ENCODE measurements around the gene AKTIP.
"Not testable (repeated sequence)": the region's sequence is repeated elsewhere in the genome, so short reads cannot be mapped to it uniquely, and the experiment has no call there.

Gene AKTIP

GRCh38 chr16:53523126-53523804 lies 20.3 kb upstream of the AKTIP start:
- no peak overlapping the region for H3K27ac ChIP-seq
- TF ChIP-seq, protein P1, sequence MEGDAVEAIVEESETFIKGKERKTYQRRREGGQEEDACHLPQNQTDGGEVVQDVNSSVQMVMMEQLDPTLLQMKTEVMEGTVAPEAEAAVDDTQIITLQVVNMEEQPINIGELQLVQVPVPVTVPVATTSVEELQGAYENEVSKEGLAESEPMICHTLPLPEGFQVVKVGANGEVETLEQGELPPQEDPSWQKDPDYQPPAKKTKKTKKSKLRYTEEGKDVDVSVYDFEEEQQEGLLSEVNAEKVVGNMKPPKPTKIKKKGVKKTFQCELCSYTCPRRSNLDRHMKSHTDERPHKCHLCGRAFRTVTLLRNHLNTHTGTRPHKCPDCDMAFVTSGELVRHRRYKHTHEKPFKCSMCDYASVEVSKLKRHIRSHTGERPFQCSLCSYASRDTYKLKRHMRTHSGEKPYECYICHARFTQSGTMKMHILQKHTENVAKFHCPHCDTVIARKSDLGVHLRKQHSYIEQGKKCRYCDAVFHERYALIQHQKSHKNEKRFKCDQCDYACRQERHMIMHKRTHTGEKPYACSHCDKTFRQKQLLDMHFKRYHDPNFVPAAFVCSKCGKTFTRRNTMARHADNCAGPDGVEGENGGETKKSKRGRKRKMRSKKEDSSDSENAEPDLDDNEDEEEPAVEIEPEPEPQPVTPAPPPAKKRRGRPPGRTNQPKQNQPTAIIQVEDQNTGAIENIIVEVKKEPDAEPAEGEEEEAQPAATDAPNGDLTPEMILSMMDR (IDR thresholded peaks at IDR 0.05): no peak
- no peak for TF ChIP-seq ZFX (IDR thresholded peaks at IDR 0.05; ENCODE audit: borderline replicate concordance)

DNA sequence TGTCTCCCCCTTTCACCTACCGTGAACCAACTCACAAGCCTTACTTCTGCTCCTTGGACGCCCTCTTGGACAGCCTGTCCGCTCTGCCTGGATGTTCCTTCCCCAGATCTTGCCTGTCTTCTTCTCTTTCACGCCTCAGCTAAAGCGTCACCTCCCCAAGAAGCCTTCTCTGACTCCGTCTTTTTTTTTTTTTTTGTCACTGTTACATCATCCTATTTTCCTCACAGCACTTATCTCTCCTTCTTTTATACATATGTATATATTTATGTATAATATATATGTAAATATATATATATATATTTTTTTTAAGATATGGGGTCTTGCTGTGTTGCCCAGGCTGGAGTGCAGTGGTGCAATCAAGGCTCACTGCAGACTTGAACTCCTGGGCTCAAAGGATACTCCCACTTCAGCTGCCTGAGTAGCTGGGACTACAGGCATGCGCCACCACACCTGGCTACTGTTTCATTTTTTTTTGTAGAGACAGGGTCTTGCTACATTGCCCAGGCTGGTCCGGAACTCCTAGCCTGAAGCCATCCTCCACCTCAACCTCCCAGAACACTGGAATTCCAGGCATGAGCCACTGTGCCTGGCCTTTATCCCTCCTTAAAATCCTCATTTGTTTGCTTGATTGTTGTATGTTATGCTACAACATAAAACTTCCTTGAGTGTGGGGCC lies 16.5 kb upstream of the AKTIP start:
- no peak overlapping the region for H3K27ac ChIP-seq
- TF ChIP-seq, protein P1 (IDR thresholded peaks at IDR 0.05): no peak
- no peak for TF ChIP-seq ZFX (IDR thresholded peaks at IDR 0.05; ENCODE audit: borderline replicate concordance)

- TF ChIP-seq, protein P1 (IDR thresholded peaks at IDR 0.05): no peak
- no peak overlapping the region for H3K27ac ChIP-seq
These were observed 15.8 kb upstream of the AKTIP start for GRCh38 chr16:53518550-53519416.

GRCh38 chr16:53517851-53518250 lies 14.8 kb upstream of the AKTIP start:
- TF ChIP-seq, protein P1 (IDR thresholded peaks at IDR 0.05): no peak
- no peak for TF ChIP-seq ZFX (IDR thresholded peaks at IDR 0.05; ENCODE audit: borderline replicate concordance)
- H3K27ac ChIP-seq: no peak overlapping the region

GRCh38 chr16:53515811-53516210 lies 12.8 kb upstream of the AKTIP start:
- no peak overlapping the region for H3K27ac ChIP-seq
- TF ChIP-seq, protein P1 (IDR thresholded peaks at IDR 0.05): no peak
- TF ChIP-seq ZFX (IDR thresholded peaks at IDR 0.05; ENCODE audit: borderline replicate concordance): no peak

DNA sequence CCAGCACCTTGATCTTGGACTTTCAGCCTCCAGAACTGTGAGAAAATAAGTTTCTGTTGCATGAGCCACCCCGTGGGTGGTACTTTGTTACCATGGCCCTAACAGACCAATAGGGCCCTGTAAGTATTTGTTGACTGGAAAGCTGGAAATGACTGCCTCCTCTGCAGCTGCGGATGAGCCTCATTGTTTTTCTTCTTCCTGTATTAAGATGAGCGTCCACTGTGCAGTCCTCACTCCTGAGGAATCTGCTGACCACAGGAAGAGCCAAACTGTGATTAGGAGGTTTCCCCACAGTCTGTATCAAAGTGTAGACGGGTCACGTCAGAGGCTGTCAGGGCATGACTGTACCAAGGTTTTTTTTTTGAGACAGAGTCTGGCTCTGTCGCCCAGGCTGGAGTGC lies 12.2 kb upstream of the AKTIP start:
- H3K27ac ChIP-seq: no peak overlapping the region

DNA sequence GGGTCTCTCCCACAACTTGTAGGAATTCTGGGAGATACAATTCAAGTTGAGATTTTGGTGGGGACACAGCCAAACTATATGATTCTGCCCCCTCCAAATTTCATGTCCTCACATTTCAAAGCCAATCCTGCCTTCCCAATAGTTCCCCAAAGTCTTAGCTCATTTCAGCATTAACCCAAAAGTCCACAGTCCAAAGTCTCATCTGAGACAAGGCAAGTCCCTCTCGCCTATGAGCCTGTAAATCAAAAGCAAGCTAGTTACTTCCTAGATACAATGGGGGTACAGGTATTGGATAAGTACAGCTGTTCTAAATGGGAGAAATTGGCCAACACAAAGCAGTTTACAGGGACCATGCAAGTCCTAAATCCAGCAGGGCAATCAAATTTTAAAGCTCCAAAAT lies 9.8 kb upstream of the AKTIP start:
- not testable (repeated sequence) for H3K27ac ChIP-seq

More for the DNA sequence above, 12.2 kb upstream of the AKTIP start:
- TF ChIP-seq, protein P1 (IDR thresholded peaks at IDR 0.05): no peak
- TF ChIP-seq ZFX (IDR thresholded peaks at IDR 0.05; ENCODE audit: borderline replicate concordance): no peak
